T-cell (primary cell): ENCODE data around the gene NOS1. TPM values are rescaled to one million over a fixed set of nuclear protein-coding genes. Genes with fewer than 3 reads are reported as not detected.

Experiments
- ATAC-seq, 4 experiments: fragments of 200-7000 bp in 3 of 4; fragments of 150-1000 bp in 1 of 4; cut with Tn5 transposase; replicated peaks in 1 of 4; 1 replicate in 3 of 4; 2 replicates in 1 of 4; pipeline ENCODE4 v1.10.0; 2021; ENCODE audit warnings: moderate library complexity in 3 of 4, mild to moderate bottlenecking in 2 of 4, moderate number of reproducible peaks in 1 of 4
- CTCF ChIA-PET, 2 donors: fragments of 300-600 bp; sonication (Branson Sonifier 250); formaldehyde crosslinking; loops; one replicate each; lab custom pipeline; 2022; ENCODE audit warnings: antibody characterized with exemption in 2 of 2; lab: Charles Lee
- POLR2A ChIA-PET, 2 donors: fragments of 300-600 bp; sonication (Branson Sonifier 250); formaldehyde crosslinking; loops; one replicate each; lab custom pipeline; 2022; ENCODE audit warnings: antibody characterized with exemption in 2 of 2; lab: Charles Lee
- DNase-seq, 35 experiments: peaks; one replicate each; pipeline versions ENCODE4 v3.0.0 to v3.0.0-alpha.2; 2013 to 2023
- H3K27ac ChIP-seq: one replicate; pipeline ENCODE4 v1.5.1; 2013; ENCODE audit warnings: low read length
- H3K27me3 ChIP-seq, 2 experiments: replicated peaks in 1 of 2; 1 replicate in 1 of 2; 2 replicates in 1 of 2; pipeline versions ENCODE4 v1.6.1 to v1.7.0; 2013; ENCODE audit warnings: low read length in 1 of 2, mixed read lengths in 1 of 2; ENCODE audit not compliant: control insufficient read depth in 2 of 2, insufficient read depth in 2 of 2; ENCODE audit errors: extremely low read depth in 1 of 2
- H3K36me3 ChIP-seq, 2 donors: 1 replicate in 1 of 2; 2 replicates in 1 of 2; pipeline versions ENCODE4 v1.6.1 to v1.7.0; 2013; ENCODE audit warnings: low read length in 1 of 2; ENCODE audit not compliant: control insufficient read depth in 2 of 2, insufficient read depth in 1 of 2; ENCODE audit errors: extremely low read depth in 1 of 2
- H3K4me1 ChIP-seq, 2 experiments: 1 replicate in 1 of 2; 2 replicates in 1 of 2; pipeline versions ENCODE4 v1.6.1 to v1.7.0; 2013; ENCODE audit warnings: low read length in 2 of 2, mixed read lengths in 1 of 2; ENCODE audit not compliant: insufficient read depth in 2 of 2, control insufficient read depth in 1 of 2; ENCODE audit errors: extremely low read depth in 1 of 2
- H3K4me3 ChIP-seq, 2 donors: 1 replicate in 1 of 2; 2 replicates in 1 of 2; pipeline versions ENCODE4 v1.5.1 to v1.7.0; 2013; ENCODE audit warnings: mild to moderate bottlenecking in 2 of 2, low read length in 1 of 2, moderate library complexity in 1 of 2; ENCODE audit not compliant: control insufficient read depth in 1 of 2; ENCODE audit errors: extremely low read depth in 1 of 2
- H3K9me3 ChIP-seq: 2 replicates; pipeline ENCODE4 v1.7.0; 2013
- H3K27ac Mint-ChIP-seq, 2 donors: one replicate each; pipeline ENCODE4 v1.8.0; 2020 to 2021; ENCODE audit warnings: mild to moderate bottlenecking in 2 of 2, mixed read lengths in 2 of 2
- H3K27me3 Mint-ChIP-seq, 2 donors: one replicate each; pipeline ENCODE4 v1.8.0; 2021 to 2022; ENCODE audit warnings: mixed read lengths in 2 of 2
- H3K36me3 Mint-ChIP-seq: one replicate; pipeline ENCODE4 v1.8.0; 2021; ENCODE audit warnings: mixed read lengths
- H3K4me1 Mint-ChIP-seq, 3 donors: one replicate each; pipeline ENCODE4 v1.8.0; 2020 to 2022; ENCODE audit warnings: mixed read lengths in 3 of 3, mild to moderate bottlenecking in 1 of 3
- H3K4me3 Mint-ChIP-seq, 3 donors: one replicate each; pipeline ENCODE4 v1.8.0; 2020 to 2022; ENCODE audit warnings: mild to moderate bottlenecking in 3 of 3, mixed read lengths in 3 of 3, moderate library complexity in 3 of 3
- H3K9me3 Mint-ChIP-seq, 3 donors: one replicate each; pipeline ENCODE4 v1.8.0; 2020 to 2022; ENCODE audit warnings: mixed read lengths in 3 of 3
- WGBS: methylation state at CpG from one replicate; pipeline ENCODE4 v1.1.5; 2013; ENCODE audit warnings: missing lambda C conversion rate; ENCODE audit not compliant: insufficient coverage; 5-methylcytosine and 5-hydroxymethylcytosine counted together
- total RNA-seq, 35 experiments: library from RNA in 6 of 35; stranded (reverse) in 6 of 35; fragments of 120-200 nt in 1 of 35; gene quantifications; one replicate each; pipeline versions ENCODE4 v1.2.1 to v1.2.4 and lab custom pipeline; 2013 to 2026

NOS1 gene
- total RNA-seq, 5 donors from 2014 or later (not counting 1 experiment from before 2014, with no cell fraction given), result 0.03 TPM; not detected in 4

- Mint-ChIP-seq H3K27me3 (peaks cover 8 to 21% of the 10 kb centered on the region in 2 donors), H3K27ac (no peak overlapping the region), H3K36me3 (no peaks in the 10 kb centered on the region), H3K4me1 (no peaks in the 10 kb centered on the region), H3K9me3 (peaks cover 0 to 7% (median 0%) of the 10 kb centered on the region in 3 donors), H3K4me3 (no peak overlapping the region)
- Histone ChIP-seq H3K4me3 (no peak overlapping the region), H3K9me3 (no peaks in the 10 kb centered on the region), H3K27ac (no peak overlapping the region), H3K4me1 (no peaks in the 10 kb centered on the region), H3K36me3 (no peaks in the 10 kb centered on the region), H3K27me3 (peaks cover 0 to 10% of the 10 kb centered on the region in 2 experiments)
- WGBS, result 91% methylated on average over 6 of the region's 7 CpGs
- ChIA-PET CTCF (no interaction called here), POLR2A (no interaction called here)
- ATAC-seq (no peak), DNase-seq (no peak)
Measured at GRCh38 chr12:117298191-117298590, 63.2 kb downstream of the NOS1 start.

- 19% methylated on average over 14 of the region's 14 CpGs for WGBS
Measured at GRCh38 chr12:117294189-117294603, 67.2 kb downstream of the NOS1 start.

GRCh38 chr12:117293510-117293909 is 67.9 kb downstream of the NOS1 start:
- ChIA-PET CTCF (no interaction called here), POLR2A (no interaction called here)
- Histone ChIP-seq H3K4me1 (no peaks in the 10 kb centered on the region), H3K27ac (no peak overlapping the region), H3K9me3 (no peaks in the 10 kb centered on the region), H3K36me3 (no peaks in the 10 kb centered on the region), H3K27me3 (peaks cover 0 to 19% of the 10 kb centered on the region in 2 experiments), H3K4me3 (no peak overlapping the region)
- Mint-ChIP-seq H3K27me3 (peaks cover 13 to 38% of the 10 kb centered on the region in 2 donors), H3K36me3 (no peaks in the 10 kb centered on the region), H3K9me3 (peaks cover 0 to 14% (median 4%) of the 10 kb centered on the region in 3 donors), H3K4me1 (no peaks in the 10 kb centered on the region), H3K4me3 (no peak overlapping the region), H3K27ac (no peak overlapping the region)
- WGBS, result no CpG with 5 or more reads among the region's 1 CpG
- DNase-seq (no peak), ATAC-seq (no peak)

More at GRCh38 chr12:117294189-117294603, 67.2 kb downstream of the NOS1 start:
- H3K36me3 Mint-ChIP-seq, result no peaks in the 10 kb centered on the region
- H3K27ac Mint-ChIP-seq, result no peak overlapping the region
- Histone ChIP-seq H3K9me3 (no peaks in the 10 kb centered on the region), H3K27me3 (peaks cover 0 to 19% of the 10 kb centered on the region in 2 experiments), H3K27ac (no peak overlapping the region), H3K4me1 (no peaks in the 10 kb centered on the region), H3K4me3 (no peak overlapping the region), H3K36me3 (no peaks in the 10 kb centered on the region)
- ATAC-seq, result no peak
- DNase-seq, result no peak
- H3K4me1 Mint-ChIP-seq, result no peaks in the 10 kb centered on the region
- ChIA-PET POLR2A (no interaction called here), CTCF (no interaction called here)
- H3K4me3 Mint-ChIP-seq, result no peak overlapping the region
- H3K27me3 Mint-ChIP-seq, result peaks cover 13 to 36% of the 10 kb centered on the region in 2 donors
- peaks cover 0 to 14% (median 4%) of the 10 kb centered on the region in 3 donors for H3K9me3 Mint-ChIP-seq

- no peak overlapping the region for H3K4me3 Mint-ChIP-seq
- 72% methylated on average over 2 of the region's 3 CpGs for WGBS
- Histone ChIP-seq H3K27ac (no peak overlapping the region), H3K27me3 (peaks cover 0 to 16% of the 10 kb centered on the region in 2 experiments), H3K4me1 (no peaks in the 10 kb centered on the region), H3K9me3 (no peaks in the 10 kb centered on the region), H3K4me3 (no peak overlapping the region), H3K36me3 (no peaks in the 10 kb centered on the region)
- H3K9me3 Mint-ChIP-seq, result peaks cover 0 to 14% (median 4%) of the 10 kb centered on the region in 3 donors
- ChIA-PET POLR2A (no interaction called here), CTCF (no interaction called here)
- no peaks in the 10 kb centered on the region for H3K36me3 Mint-ChIP-seq
- no peak overlapping the region for H3K27ac Mint-ChIP-seq
- no peak for DNase-seq
- ATAC-seq, result no peak
- H3K27me3 Mint-ChIP-seq, result peaks cover 9 to 31% of the 10 kb centered on the region in 2 donors
- H3K4me1 Mint-ChIP-seq, result no peaks in the 10 kb centered on the region
Measured at GRCh38 chr12:117292688-117293087, 68.7 kb downstream of the NOS1 start.

- no peaks in the 10 kb centered on the region for H3K4me1 Mint-ChIP-seq
- Histone ChIP-seq H3K27me3 (peaks cover 0 to 9% of the 10 kb centered on the region in 2 experiments), H3K4me3 (no peak overlapping the region), H3K36me3 (no peaks in the 10 kb centered on the region), H3K4me1 (no peaks in the 10 kb centered on the region), H3K27ac (no peak overlapping the region), H3K9me3 (no peaks in the 10 kb centered on the region)
- H3K4me3 Mint-ChIP-seq, result no peak overlapping the region
- no peaks in the 10 kb centered on the region for H3K36me3 Mint-ChIP-seq
- H3K27me3 Mint-ChIP-seq, result peaks cover 0 to 10% of the 10 kb centered on the region in 2 donors
- ATAC-seq, result no peak
- ChIA-PET CTCF (no interaction called here), POLR2A (no interaction called here)
- 75% methylated on average over 8 of the region's 9 CpGs for WGBS
- H3K9me3 Mint-ChIP-seq, result peaks cover 0 to 12% (median 0%) of the 10 kb centered on the region in 3 donors
- no peak overlapping the region for H3K27ac Mint-ChIP-seq
- DNase-seq, result no peak
Measured at GRCh38 chr12:117284140-117284539, 77.3 kb downstream of the NOS1 start.

GRCh38 chr12:117282490-117282889 is 78.9 kb downstream of the NOS1 start:
- WGBS, result no CpG with 5 or more reads among the region's 5 CpGs
- ATAC-seq, result no peak
- Histone ChIP-seq H3K4me3 (no peak overlapping the region), H3K4me1 (no peaks in the 10 kb centered on the region), H3K27me3 (peaks cover 0 to 14% of the 10 kb centered on the region in 2 experiments), H3K9me3 (no peaks in the 10 kb centered on the region), H3K27ac (no peak overlapping the region), H3K36me3 (no peaks in the 10 kb centered on the region)
- Mint-ChIP-seq H3K27ac (no peak overlapping the region), H3K27me3 (peaks cover 1 to 10% of the 10 kb centered on the region in 2 donors), H3K36me3 (no peaks in the 10 kb centered on the region), H3K4me1 (no peaks in the 10 kb centered on the region), H3K4me3 (no peak overlapping the region), H3K9me3 (peaks cover 0 to 12% (median 0%) of the 10 kb centered on the region in 3 donors)
- CTCF ChIA-PET, result interaction anchor here (0.6 to 0.7 kb wide), 2 partner anchors 76 to 213 kb away, joined by 3 read pairs; no protein-coding TSS in a partner anchor
- POLR2A ChIA-PET, result no interaction called here
- no peak for DNase-seq
